ENCODE results near the gene COL6A3. TPM values are rescaled to one million over a fixed set of nuclear protein-coding genes. Genes with fewer than 3 reads are reported as not detected.
"Not testable (repeated sequence)": the region's sequence is repeated elsewhere in the genome, so short reads cannot be mapped to it uniquely, and the experiment has no call there.

The COL6A3 gene
- total RNA-seq, 4 donors from 2014 or later = 68.1 to 261 (median 75.6) TPM

DNA sequence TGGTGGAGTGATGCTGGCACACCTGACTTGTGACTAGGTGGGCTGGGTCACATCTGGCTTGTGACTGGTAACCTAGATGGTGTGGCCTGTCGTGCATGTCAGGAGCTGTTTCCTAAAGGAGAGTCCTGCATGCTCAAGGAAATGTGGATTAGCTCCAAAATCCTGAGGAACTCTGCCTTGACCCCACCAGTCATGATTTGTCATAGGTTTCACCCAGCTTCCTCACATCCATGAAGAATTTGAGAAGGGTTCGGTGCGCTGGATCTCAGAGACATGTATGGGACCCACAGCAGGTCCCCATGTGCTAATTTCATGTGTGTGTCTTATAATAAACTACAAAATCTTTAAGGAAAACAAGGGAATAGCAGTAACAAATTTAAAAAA is 107.2 kb downstream of the COL6A3 start:
- 88 to 100% methylated on average over 2 to 3 of the region's 3 CpGs for WGBS, 2 donors (ENCODE audit: low coverage in 1 of 2)
- H3K4me3 ChIP-seq = no peak overlapping the region
- peaks cover 0 to 33% (median 10%) of the 10 kb centered on the region in 4 donors for H3K4me1 ChIP-seq
- H3K9me3 ChIP-seq = no peaks in the 10 kb centered on the region
- no peak for DNase-seq
- no peaks in the 10 kb centered on the region for H3K36me3 ChIP-seq
- intact Hi-C loops (cut with DNase I; ENCODE audit: low total_unique reads) = no loop called here
- TF ChIP-seq EP300 (IDR thresholded peaks at IDR 0.05; ENCODE audit: low read depth) (no peak), POLR2A (IDR thresholded peaks at IDR 0.05) (no peak), POLR2AphosphoS5 (IDR thresholded peaks at IDR 0.05) (no peak)
- TF ChIP-seq, protein P1, sequence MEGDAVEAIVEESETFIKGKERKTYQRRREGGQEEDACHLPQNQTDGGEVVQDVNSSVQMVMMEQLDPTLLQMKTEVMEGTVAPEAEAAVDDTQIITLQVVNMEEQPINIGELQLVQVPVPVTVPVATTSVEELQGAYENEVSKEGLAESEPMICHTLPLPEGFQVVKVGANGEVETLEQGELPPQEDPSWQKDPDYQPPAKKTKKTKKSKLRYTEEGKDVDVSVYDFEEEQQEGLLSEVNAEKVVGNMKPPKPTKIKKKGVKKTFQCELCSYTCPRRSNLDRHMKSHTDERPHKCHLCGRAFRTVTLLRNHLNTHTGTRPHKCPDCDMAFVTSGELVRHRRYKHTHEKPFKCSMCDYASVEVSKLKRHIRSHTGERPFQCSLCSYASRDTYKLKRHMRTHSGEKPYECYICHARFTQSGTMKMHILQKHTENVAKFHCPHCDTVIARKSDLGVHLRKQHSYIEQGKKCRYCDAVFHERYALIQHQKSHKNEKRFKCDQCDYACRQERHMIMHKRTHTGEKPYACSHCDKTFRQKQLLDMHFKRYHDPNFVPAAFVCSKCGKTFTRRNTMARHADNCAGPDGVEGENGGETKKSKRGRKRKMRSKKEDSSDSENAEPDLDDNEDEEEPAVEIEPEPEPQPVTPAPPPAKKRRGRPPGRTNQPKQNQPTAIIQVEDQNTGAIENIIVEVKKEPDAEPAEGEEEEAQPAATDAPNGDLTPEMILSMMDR (IDR thresholded peaks at IDR 0.05) = no peak
- in situ Hi-C loops (cut with MboI; ENCODE audit: low pct_ligation_motif_present in 1 of 4, low pct_unique_long_range_greater_than_20kb in 1 of 4, low sequenced_read_pairs in 3 of 4) = no loop called here
- peak overlapping the region in 2 of 4 donors; percentile 3 to 9 for H3K27ac ChIP-seq
- H3K27me3 ChIP-seq = no peaks in the 10 kb centered on the region

DNA sequence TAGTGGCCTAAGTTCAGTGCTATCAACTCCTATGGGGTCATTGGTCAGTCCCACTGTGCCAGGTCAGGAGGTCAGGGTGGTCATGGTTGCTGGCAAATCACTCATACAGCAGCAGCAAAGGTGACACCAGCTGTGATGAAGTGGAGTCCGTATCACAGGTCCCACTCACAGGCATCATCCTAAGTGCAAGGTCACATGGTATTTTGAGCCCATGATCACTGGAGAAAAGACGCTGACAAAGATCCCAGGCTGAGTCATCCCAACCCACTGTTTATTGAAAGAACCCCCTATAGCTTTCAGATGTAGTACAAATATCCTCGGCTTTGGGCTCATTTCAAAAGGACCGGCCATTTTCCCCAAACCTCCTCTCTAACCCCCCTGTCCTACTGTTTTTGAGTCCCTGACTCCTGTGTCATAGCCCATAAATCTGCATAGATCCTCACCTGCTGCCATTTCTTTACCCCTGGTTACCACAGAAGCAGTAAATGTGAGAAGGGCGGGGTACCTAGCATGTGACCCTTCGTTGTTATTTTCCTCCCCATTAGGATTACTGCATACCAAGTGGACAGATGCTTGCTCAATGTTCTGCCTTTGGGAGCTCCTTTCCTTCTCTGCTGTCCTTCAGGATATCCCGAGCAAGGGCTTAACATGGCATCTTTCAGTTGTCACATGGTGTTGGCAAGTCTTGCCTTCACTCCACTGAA is 107.7 kb downstream of the COL6A3 start:
- Histone ChIP-seq H3K4me1 (peaks cover 0 to 33% (median 10%) of the 10 kb centered on the region in 4 donors), H3K27me3 (no peaks in the 10 kb centered on the region), H3K27ac (no peak overlapping the region), H3K4me3 (no peak overlapping the region), H3K9me3 (no peaks in the 10 kb centered on the region), H3K36me3 (no peaks in the 10 kb centered on the region)
- intact Hi-C loops (cut with DNase I; ENCODE audit: low total_unique reads) = no loop called here
- WGBS, 2 donors (ENCODE audit: low coverage in 1 of 2) = 57% methylated on average over 7 of the region's 7 CpGs; no CpG with 5 or more reads in 1 of the 2 donors
- in situ Hi-C loops (cut with MboI; ENCODE audit: low pct_ligation_motif_present in 1 of 4, low pct_unique_long_range_greater_than_20kb in 1 of 4, low sequenced_read_pairs in 3 of 4) = no loop called here
- DNase-seq = no peak
- no peak for TF ChIP-seq POLR2A (IDR thresholded peaks at IDR 0.05)
- TF ChIP-seq EP300 (IDR thresholded peaks at IDR 0.05; ENCODE audit: low read depth) = no peak
- TF ChIP-seq, protein P1 (IDR thresholded peaks at IDR 0.05) = no peak
- TF ChIP-seq POLR2AphosphoS5 (IDR thresholded peaks at IDR 0.05) = no peak

DNA sequence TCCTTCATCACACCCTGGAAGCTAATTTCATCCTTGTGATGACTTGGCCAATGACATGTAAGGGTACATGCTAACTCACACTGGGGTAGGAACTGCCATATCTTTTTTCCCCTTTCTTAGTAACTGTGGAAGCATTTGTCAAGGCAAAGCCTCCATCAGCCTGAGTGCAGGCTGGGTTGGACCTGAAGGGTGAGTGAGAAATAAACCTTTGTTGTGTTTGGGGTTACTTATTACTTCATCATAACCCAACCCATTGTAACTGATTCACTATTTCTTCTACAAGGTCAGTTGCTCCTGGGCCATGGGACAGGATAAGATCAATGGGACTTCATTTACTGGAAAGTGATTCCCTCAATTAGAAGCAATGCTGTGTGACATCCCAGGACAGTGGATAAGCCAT is 108.4 kb downstream of the COL6A3 start:
- intact Hi-C loops (cut with DNase I; ENCODE audit: low total_unique reads) (no loop called here), in situ Hi-C loops (cut with MboI; ENCODE audit: low pct_ligation_motif_present in 1 of 4, low pct_unique_long_range_greater_than_20kb in 1 of 4, low sequenced_read_pairs in 3 of 4) (no loop called here)
- Histone ChIP-seq H3K27me3 (no peaks in the 10 kb centered on the region), H3K9me3 (no peaks in the 10 kb centered on the region), H3K27ac (no peak overlapping the region), H3K4me3 (no peak overlapping the region), H3K36me3 (no peaks in the 10 kb centered on the region), H3K4me1 (peaks cover 0 to 30% (median 8%) of the 10 kb centered on the region in 4 donors)
- DNase-seq = no peak
- TF ChIP-seq, protein P1 (IDR thresholded peaks at IDR 0.05) = no peak
- TF ChIP-seq POLR2AphosphoS5 (IDR thresholded peaks at IDR 0.05) (no peak), POLR2A (IDR thresholded peaks at IDR 0.05) (no peak), EP300 (IDR thresholded peaks at IDR 0.05; ENCODE audit: low read depth) (no peak)

DNA sequence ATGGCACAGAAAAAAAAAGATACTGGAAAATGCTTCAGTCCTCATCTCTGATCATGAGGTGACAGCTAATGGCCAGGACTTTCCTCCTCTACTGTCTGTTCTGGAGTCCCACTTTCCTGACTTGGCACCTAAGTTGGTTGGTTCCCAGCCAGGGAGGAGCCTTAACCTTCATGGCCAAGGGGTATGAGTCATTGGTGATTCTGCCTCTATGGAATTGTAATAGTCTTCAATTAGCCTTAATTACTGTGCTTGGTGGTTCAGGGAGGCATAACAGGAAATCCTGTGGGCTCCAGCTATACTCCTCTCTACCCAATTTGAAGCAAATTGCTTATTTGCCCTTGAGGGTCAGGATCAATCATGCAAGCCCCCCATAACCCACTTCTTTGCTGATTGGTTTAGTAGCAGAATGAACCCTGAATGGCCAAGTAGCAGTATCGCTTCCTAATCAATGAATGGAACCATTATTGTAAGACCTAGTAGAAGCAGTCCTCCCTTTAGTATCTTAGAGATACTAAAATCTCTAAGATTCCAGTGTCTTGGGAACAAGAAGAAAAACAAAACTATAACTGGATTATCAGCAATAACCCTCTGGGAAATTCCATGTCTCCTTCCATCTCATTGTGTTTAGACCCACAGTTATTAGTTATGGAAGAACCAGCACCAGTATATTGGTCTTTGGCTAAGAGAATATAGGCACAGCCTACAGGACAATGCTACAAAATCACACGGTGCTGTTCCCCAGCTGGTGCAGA is 109.0 kb downstream of the COL6A3 start:
- H3K9me3 ChIP-seq = no peaks in the 10 kb centered on the region
- no peak for TF ChIP-seq POLR2AphosphoS5 (IDR thresholded peaks at IDR 0.05)
- TF ChIP-seq POLR2A (IDR thresholded peaks at IDR 0.05) = no peak
- TF ChIP-seq, protein P1 (IDR thresholded peaks at IDR 0.05) = no peak
- TF ChIP-seq EP300 (IDR thresholded peaks at IDR 0.05; ENCODE audit: low read depth) = no peak
- in situ Hi-C loops (cut with MboI; ENCODE audit: low pct_ligation_motif_present in 1 of 4, low pct_unique_long_range_greater_than_20kb in 1 of 4, low sequenced_read_pairs in 3 of 4) (no loop called here), intact Hi-C loops (cut with DNase I; ENCODE audit: low total_unique reads) (no loop called here)
- H3K36me3 ChIP-seq = no peaks in the 10 kb centered on the region
- H3K27me3 ChIP-seq = no peaks in the 10 kb centered on the region
- H3K4me3 ChIP-seq = no peak overlapping the region
- 39 to 80% methylated on average over 1 to 2 of the region's 2 CpGs for WGBS, 2 donors (ENCODE audit: low coverage in 1 of 2)
- no peak for DNase-seq
- H3K27ac ChIP-seq = no peak overlapping the region
- H3K4me1 ChIP-seq = peaks cover 0 to 26% (median 5%) of the 10 kb centered on the region in 4 donors

DNA sequence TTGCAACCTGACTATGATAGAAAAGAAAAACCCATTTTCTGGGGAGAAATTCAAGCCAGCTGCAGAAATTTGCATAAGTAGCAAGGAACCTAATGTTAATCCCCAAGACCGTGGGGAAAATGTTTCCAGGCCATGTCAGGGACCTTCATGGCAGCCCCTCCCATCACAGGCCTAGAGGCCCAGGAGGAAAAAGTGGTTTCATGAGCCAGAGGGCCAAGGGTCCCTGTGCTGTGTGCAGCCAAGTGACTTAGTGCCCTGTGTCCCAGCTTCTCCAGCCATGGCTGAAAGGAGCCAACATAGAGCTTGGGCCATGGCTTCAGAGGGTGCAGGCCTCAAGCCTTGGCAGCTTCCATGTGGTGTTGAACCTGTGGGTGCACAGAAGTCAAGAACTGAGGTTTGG is 110.7 kb downstream of the COL6A3 start:
- H3K9me3 ChIP-seq; intact Hi-C loops (cut with DNase I; ENCODE audit: low total_unique reads); H3K4me3 ChIP-seq; H3K27me3 ChIP-seq; H3K36me3 ChIP-seq; DNase-seq; H3K27ac ChIP-seq; in situ Hi-C loops (cut with MboI; ENCODE audit: low pct_ligation_motif_present in 1 of 4, low pct_unique_long_range_greater_than_20kb in 1 of 4, low sequenced_read_pairs in 3 of 4): not testable (repeated sequence)
- H3K4me1 ChIP-seq = peaks cover 0 to 19% (median 6%) of the 10 kb centered on the region in 4 donors
- WGBS, 2 donors (ENCODE audit: low coverage in 1 of 2) = 20% methylated on average over 1 of the region's 1 CpG; no CpG with 5 or more reads in 1 of the 2 donors
